Activated naive CD4-positive, alpha-beta T cell treated with anti-CD3 and anti-CD28 coated beads, Interleukin-2, amount 10 ng/mL, durations not matched to agents 7 days and 5 days (primary cell): ENCODE results near the gene CPNE2.
"Not testable (repeated sequence)": the region's sequence is repeated elsewhere in the genome, so short reads cannot be mapped to it uniquely, and the experiment has no call there.

ENCODE experiments used
- CTCF ChIA-PET: fragments of 350-600 bp; sonication (Branson Sonifier 250); formaldehyde crosslinking; loops from one replicate; lab custom pipeline; 2021; ENCODE audit warnings: antibody characterized with exemption; lab: Charles Lee
- DNase-seq: peaks from one replicate; pipeline ENCODE4 v3.0.0-alpha.2; 2020
- H3K27ac Mint-ChIP-seq: one replicate; pipeline ENCODE4 v1.8.0; 2021; ENCODE audit warnings: mild to moderate bottlenecking, moderate library complexity, mixed read lengths
- H3K27me3 Mint-ChIP-seq: one replicate; pipeline ENCODE4 v1.8.0; 2021; ENCODE audit warnings: mild to moderate bottlenecking, mixed read lengths
- H3K36me3 Mint-ChIP-seq: one replicate; pipeline ENCODE4 v1.8.0; 2021; ENCODE audit warnings: mixed read lengths
- H3K4me1 Mint-ChIP-seq: one replicate; pipeline ENCODE4 v1.8.0; 2021; ENCODE audit warnings: mixed read lengths
- H3K4me3 Mint-ChIP-seq: one replicate; pipeline ENCODE4 v1.8.0; 2021; ENCODE audit warnings: mild to moderate bottlenecking, moderate library complexity, mixed read lengths
- H3K9me3 Mint-ChIP-seq: one replicate; pipeline ENCODE4 v1.8.0; 2021; ENCODE audit warnings: mixed read lengths

CPNE2 gene

GRCh38 chr16:57094911-57095310, 2.5 kb downstream of the CPNE2 start:
- Mint-ChIP-seq H3K27ac (no peak overlapping the region), H3K27me3 (peaks cover 45% of the 10 kb centered on the region), H3K9me3 (no peaks in the 10 kb centered on the region), H3K4me3 (peak overlapping the region; percentile 18), H3K36me3 (no peaks in the 10 kb centered on the region), H3K4me1 (peaks cover 17% of the 10 kb centered on the region)
- no peak for DNase-seq
- CTCF ChIA-PET = no interaction called here

- DNase-seq = no peak
- CTCF ChIA-PET = interaction anchor here (0.6 to 1.7 kb wide), 4 partner anchors 9 to 56 kb away, joined by 3 to 5 read pairs (median 3); no protein-coding TSS in a partner anchor
- Mint-ChIP-seq H3K27ac (no peak overlapping the region), H3K27me3 (peaks cover 36% of the 10 kb centered on the region), H3K36me3 (no peaks in the 10 kb centered on the region), H3K4me3 (no peak overlapping the region), H3K4me1 (peaks cover 14% of the 10 kb centered on the region), H3K9me3 (no peaks in the 10 kb centered on the region)
Observed at GRCh38 chr16:57096192-57096591, 3.8 kb downstream of the CPNE2 start.

DNA sequence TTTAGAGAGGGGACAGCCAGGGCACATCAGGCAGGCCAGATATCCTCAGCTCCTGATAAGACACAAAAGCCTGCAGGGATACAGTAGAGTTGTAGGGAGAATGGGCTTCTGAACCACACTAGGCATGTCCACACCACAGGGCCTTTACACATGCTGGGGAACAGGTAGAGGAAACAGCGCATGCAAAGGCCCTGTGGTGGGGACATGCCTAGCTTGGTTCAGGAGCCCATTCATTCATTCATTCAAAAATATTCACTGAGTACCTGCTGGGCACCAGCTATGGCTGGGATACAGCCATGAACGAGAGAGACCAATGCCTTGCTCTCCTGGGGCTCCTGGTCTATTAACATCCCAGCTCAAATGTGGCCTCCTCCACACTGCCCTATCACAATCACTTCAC, 4.4 kb downstream of the CPNE2 start:
- DNase-seq = no peak
- Mint-ChIP-seq H3K27ac (no peak overlapping the region), H3K4me1 (peaks cover 9% of the 10 kb centered on the region), H3K36me3 (no peaks in the 10 kb centered on the region), H3K27me3 (peaks cover 30% of the 10 kb centered on the region), H3K9me3 (no peaks in the 10 kb centered on the region), H3K4me3 (no peak overlapping the region)
- CTCF ChIA-PET = interaction anchor here (1.0 to 1.7 kb wide), 2 partner anchors 51 to 55 kb away, joined by 3 to 5 read pairs; no protein-coding TSS in a partner anchor

DNA sequence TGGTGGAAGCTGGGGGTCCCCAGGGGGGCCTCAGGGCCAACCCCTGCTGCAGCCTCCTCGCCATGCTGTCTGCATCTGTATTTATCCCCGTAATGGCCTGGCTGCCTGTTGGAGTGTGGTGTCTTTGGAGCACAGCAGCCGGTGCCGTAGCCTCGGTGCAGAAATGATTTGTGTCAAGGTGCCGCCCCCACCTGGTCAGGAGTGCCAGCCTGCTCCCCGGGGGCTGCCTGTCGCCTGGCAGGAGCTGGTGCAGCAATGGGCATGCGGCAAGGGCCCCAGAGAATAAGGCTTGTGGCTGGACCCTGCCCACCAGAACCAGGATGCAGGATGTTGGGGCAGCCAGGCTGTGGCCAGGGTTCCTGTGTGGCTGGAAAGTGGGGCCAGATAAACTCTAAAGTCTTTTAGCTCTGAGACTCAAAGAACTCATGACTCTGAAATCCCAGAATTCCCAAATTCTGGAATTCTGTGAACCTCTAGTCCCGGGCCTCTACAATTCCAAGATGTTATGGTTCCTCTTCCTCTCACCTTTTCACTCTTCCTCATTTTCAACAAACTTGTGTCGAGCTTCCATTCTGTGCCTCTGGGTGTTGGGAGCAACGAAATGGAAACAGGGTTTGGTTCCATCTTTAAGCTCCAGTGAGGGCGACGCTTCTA, 5.9 kb downstream of the CPNE2 start:
- no peak for DNase-seq
- Mint-ChIP-seq H3K27ac (no peak overlapping the region), H3K4me3 (no peak overlapping the region), H3K9me3 (no peaks in the 10 kb centered on the region), H3K27me3 (peaks cover 25% of the 10 kb centered on the region), H3K4me1 (peaks cover 7% of the 10 kb centered on the region), H3K36me3 (no peaks in the 10 kb centered on the region)
- CTCF ChIA-PET = interaction anchor here (0.6 to 1.4 kb wide), 2 partner anchors 204 to 318 kb away, joined by 3 to 4 read pairs; no protein-coding TSS in a partner anchor

DNA sequence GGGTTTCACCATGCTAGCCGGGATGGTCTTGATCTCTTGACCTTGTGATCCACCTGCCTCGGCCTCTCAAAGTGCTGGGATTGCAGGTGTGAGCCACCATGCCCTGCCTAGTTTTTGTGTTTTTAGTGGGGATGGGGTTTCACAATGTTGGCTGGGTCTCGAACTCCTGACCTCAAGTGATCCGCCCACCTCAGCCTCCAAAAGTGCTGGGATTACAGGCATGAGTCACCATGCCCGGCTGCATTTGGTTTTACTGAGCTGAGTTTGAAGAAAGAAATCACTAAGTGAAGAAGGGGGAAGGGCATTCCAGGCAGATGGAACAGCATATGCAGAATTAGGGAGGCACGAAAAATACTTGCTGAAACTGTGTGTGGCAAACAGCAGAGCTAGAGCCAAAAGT, 7.6 kb downstream of the CPNE2 start:
- H3K27ac Mint-ChIP-seq, DNase-seq, H3K36me3 Mint-ChIP-seq, H3K4me3 Mint-ChIP-seq, H3K9me3 Mint-ChIP-seq: not testable (repeated sequence)
- CTCF ChIA-PET = interaction anchor here (0.6 to 1.0 kb wide), 2 partner anchors 9 to 16 kb away, joined by 3 read pairs; no protein-coding TSS in a partner anchor
- Mint-ChIP-seq H3K4me1 (peaks cover 10% of the 10 kb centered on the region), H3K27me3 (peaks cover 11% of the 10 kb centered on the region)

GRCh38 chr16:57100445-57100844, 8.1 kb downstream of the CPNE2 start:
- Mint-ChIP-seq H3K4me1 (peaks cover 12% of the 10 kb centered on the region), H3K27me3 (peaks cover 7% of the 10 kb centered on the region), H3K9me3 (no peaks in the 10 kb centered on the region), H3K4me3 (no peak overlapping the region), H3K27ac (no peak overlapping the region), H3K36me3 (no peaks in the 10 kb centered on the region)
- no peak for DNase-seq
- CTCF ChIA-PET = interaction anchor here (1.0 to 2.1 kb wide), 2 partner anchors 7 to 9 kb away, joined by 3 to 11 read pairs; partner anchors contain the start of gene CPNE2

GRCh38 chr16:57102888-57103851, 10.8 kb downstream of the CPNE2 start:
- Mint-ChIP-seq H3K27me3 (peaks cover 7% of the 10 kb centered on the region), H3K9me3 (no peaks in the 10 kb centered on the region), H3K36me3 (no peaks in the 10 kb centered on the region), H3K27ac (no peak overlapping the region), H3K4me1 (peaks cover 15% of the 10 kb centered on the region), H3K4me3 (no peak overlapping the region)
- no peak for DNase-seq
- CTCF ChIA-PET = interaction anchor here (1.0 to 3.3 kb wide), 2 partner anchors 10 to 18 kb away, joined by 3 to 14 read pairs; partner anchors contain the start of gene CPNE2

DNA sequence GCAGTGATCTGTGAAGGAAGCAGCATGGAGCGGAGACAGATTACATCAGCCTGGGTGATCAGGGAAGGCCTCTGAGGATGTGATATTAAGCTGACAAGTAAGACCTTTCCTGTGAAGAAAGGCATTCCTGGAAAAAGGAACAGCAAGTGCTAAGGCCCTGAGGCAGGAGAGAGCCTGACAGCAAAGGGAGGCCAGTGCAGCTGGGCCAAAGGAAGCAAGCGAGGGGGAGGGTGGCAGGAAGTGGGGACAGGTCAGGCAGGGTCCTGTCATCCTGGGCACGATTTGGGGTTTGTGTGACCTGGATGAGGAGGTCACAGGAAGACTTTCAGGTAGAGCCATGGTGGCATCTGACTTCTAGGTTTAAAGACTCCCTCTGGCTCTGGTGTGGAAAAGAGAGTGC, 12.3 kb downstream of the CPNE2 start:
- CTCF ChIA-PET = interaction anchor here (3.3 kb wide), 1 partner anchor 11 kb away, joined by 14 read pairs; the partner anchor contains the start of gene CPNE2
- Mint-ChIP-seq H3K27ac (peak overlapping the region; percentile 13), H3K36me3 (no peaks in the 10 kb centered on the region), H3K27me3 (peaks cover 10% of the 10 kb centered on the region), H3K9me3 (no peaks in the 10 kb centered on the region), H3K4me3 (no peak overlapping the region), H3K4me1 (peaks cover 12% of the 10 kb centered on the region)
- DNase-seq = no peak

DNA sequence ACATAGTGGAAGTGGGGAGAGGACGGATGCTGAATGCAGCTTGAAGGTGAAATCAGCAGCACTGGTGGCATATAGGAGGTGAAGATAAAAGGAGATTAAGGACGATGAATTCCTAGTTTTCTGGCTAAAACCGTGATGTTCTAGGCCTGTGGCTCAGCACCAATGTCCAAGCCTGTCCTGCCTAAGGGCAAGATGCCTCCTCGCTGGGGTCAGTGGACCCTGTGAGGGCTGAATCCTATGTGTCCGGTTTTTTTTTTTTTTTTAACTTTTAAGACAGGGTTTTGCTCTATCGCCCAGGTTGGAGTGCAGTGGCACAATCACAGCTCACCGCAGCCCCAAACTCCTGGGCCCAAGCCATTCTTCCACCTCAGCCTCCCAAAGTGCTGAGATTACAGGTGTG, 12.8 kb downstream of the CPNE2 start:
- peaks cover 12% of the 10 kb centered on the region for H3K4me1 Mint-ChIP-seq
- H3K27me3 Mint-ChIP-seq = peaks cover 12% of the 10 kb centered on the region
- H3K4me3 Mint-ChIP-seq = no peak overlapping the region
- no peaks in the 10 kb centered on the region for H3K36me3 Mint-ChIP-seq
- H3K9me3 Mint-ChIP-seq = no peaks in the 10 kb centered on the region
- no peak overlapping the region for H3K27ac Mint-ChIP-seq
- DNase-seq = no peak
- CTCF ChIA-PET = interaction anchor here (3.3 kb wide), 1 partner anchor 12 kb away, joined by 14 read pairs; the partner anchor contains the start of gene CPNE2

- Mint-ChIP-seq H3K27me3 (peaks cover 16% of the 10 kb centered on the region), H3K4me1 (peaks cover 12% of the 10 kb centered on the region), H3K9me3 (no peaks in the 10 kb centered on the region), H3K4me3 (no peak overlapping the region), H3K36me3 (no peaks in the 10 kb centered on the region), H3K27ac (no peak overlapping the region)
- CTCF ChIA-PET = interaction anchor here (1.3 kb wide), 1 partner anchor 12 kb away, joined by 3 read pairs; no protein-coding TSS in a partner anchor
- no peak for DNase-seq
Observed at GRCh38 chr16:57106767-57107166, 14.4 kb downstream of the CPNE2 start.

GRCh38 chr16:57107321-57107922, 15.0 kb downstream of the CPNE2 start:
- Mint-ChIP-seq H3K4me1 (peaks cover 12% of the 10 kb centered on the region), H3K9me3 (no peaks in the 10 kb centered on the region), H3K36me3 (no peaks in the 10 kb centered on the region), H3K4me3 (no peak overlapping the region), H3K27me3 (peaks cover 16% of the 10 kb centered on the region), H3K27ac (no peak overlapping the region)
- CTCF ChIA-PET = interaction anchor here (0.7 to 1.3 kb wide), 4 partner anchors 11 to 138 kb away, joined by 3 to 5 read pairs (median 3); no protein-coding TSS in a partner anchor
- no peak for DNase-seq

DNA sequence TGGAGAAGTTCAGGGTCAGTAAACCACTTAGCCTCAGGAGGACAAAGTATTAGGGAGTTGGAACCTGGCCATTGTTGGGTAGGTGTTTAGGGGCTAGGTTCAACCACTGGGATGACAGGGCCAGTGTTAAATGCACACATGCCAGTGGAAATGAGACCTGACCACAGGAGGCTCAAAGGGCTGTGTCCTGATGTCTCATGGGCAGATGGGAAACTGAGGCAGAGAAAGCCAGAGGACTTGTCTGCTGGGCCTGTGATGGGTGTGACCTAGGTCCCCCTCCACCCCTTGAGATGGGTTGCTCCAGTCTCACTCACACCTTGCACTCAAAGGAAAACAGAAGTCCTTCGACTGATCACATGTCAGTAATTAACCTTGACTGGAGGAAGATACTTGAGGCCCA, 16.0 kb downstream of the CPNE2 start:
- CTCF ChIA-PET = interaction anchor here (0.7 kb wide), 1 partner anchor 139 kb away, joined by 3 read pairs; no protein-coding TSS in a partner anchor
- no peaks in the 10 kb centered on the region for H3K9me3 Mint-ChIP-seq
- H3K4me3 Mint-ChIP-seq = no peak overlapping the region
- peaks cover 16% of the 10 kb centered on the region for H3K27me3 Mint-ChIP-seq
- DNase-seq = no peak
- H3K27ac Mint-ChIP-seq = no peak overlapping the region
- H3K36me3 Mint-ChIP-seq = no peaks in the 10 kb centered on the region
- peaks cover 12% of the 10 kb centered on the region for H3K4me1 Mint-ChIP-seq

- H3K4me1 Mint-ChIP-seq, DNase-seq, H3K27ac Mint-ChIP-seq, H3K4me3 Mint-ChIP-seq, H3K36me3 Mint-ChIP-seq, H3K9me3 Mint-ChIP-seq: not testable (repeated sequence)
- peaks cover 16% of the 10 kb centered on the region for H3K27me3 Mint-ChIP-seq
- CTCF ChIA-PET = interaction anchor here (1.2 to 1.4 kb wide), 2 partner anchors 9 to 17 kb away, joined by 3 to 4 read pairs; partner anchors contain the start of gene CPNE2
Observed at GRCh38 chr16:57109259-57110105, 17.1 kb downstream of the CPNE2 start.
